ENCODE data around the gene LVRN.

DNA sequence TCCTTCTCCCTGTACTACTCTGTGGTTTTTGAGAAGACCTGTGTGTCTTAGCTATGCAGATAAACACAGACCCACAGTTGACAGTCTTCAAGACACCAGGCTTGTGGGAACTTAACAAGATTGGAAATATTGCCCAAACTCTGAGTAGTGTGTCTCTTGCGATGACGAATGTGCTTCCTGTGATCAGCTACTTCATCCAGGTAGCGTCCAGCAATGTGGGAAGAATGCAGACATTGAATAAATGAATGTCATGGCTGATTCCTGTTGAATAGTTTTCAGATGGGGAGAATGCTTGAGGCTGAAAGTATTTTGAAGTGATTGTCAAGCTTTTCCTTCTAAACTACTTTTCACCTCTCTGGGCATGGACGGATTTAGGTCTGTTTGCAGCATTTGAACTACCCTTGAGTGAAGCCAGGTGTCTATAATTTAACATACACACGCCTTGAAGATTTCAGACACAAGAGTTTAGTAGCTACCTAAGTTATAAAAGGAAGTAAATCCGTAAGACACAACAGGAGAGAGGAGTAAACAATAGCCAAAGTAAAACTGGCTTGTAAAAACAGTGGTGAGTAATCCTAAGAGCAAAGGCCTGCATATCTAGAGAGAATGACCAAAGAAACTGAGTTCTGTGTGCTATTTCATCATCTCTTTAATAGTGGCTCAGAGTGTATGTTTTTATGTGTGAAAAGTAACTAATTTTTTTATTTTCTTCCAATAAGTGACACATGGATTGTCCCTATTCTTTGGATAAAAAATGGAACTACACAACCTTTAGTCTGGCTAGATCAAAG, 40.0 kb downstream of the LVRN start:
- TF ChIP-seq, protein P1, sequence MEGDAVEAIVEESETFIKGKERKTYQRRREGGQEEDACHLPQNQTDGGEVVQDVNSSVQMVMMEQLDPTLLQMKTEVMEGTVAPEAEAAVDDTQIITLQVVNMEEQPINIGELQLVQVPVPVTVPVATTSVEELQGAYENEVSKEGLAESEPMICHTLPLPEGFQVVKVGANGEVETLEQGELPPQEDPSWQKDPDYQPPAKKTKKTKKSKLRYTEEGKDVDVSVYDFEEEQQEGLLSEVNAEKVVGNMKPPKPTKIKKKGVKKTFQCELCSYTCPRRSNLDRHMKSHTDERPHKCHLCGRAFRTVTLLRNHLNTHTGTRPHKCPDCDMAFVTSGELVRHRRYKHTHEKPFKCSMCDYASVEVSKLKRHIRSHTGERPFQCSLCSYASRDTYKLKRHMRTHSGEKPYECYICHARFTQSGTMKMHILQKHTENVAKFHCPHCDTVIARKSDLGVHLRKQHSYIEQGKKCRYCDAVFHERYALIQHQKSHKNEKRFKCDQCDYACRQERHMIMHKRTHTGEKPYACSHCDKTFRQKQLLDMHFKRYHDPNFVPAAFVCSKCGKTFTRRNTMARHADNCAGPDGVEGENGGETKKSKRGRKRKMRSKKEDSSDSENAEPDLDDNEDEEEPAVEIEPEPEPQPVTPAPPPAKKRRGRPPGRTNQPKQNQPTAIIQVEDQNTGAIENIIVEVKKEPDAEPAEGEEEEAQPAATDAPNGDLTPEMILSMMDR (IDR thresholded peaks at IDR 0.05) = no peak
- TF ChIP-seq POLR2AphosphoS5 (IDR thresholded peaks at IDR 0.05) = no peak
- TF ChIP-seq POLR2A (IDR thresholded peaks at IDR 0.05) = no peak
- no peak for TF ChIP-seq EP300 (IDR thresholded peaks at IDR 0.05)
